Ectodermal cell (in vitro differentiated cells): ENCODE results near the gene SPATA17.

Experiments used
- H3K27ac ChIP-seq: 2 replicates; pipeline ENCODE4 v1.7.0; 2013; ENCODE audit warnings: mild to moderate bottlenecking, low read depth, low read length; ENCODE audit not compliant: insufficient read depth, poor library complexity, severe bottlenecking
- H3K27me3 ChIP-seq: 2 replicates; pipeline ENCODE4 v1.7.0; 2013; ENCODE audit warnings: mild to moderate bottlenecking, low read length; ENCODE audit not compliant: insufficient read depth, control insufficient read depth, poor library complexity, severe bottlenecking
- H3K36me3 ChIP-seq: one replicate; pipeline ENCODE4 v1.7.0; 2013; ENCODE audit warnings: low read length; ENCODE audit not compliant: control insufficient read depth, insufficient read depth
- H3K4me1 ChIP-seq: one replicate; pipeline ENCODE4 v1.7.0; 2013; ENCODE audit warnings: low read length; ENCODE audit not compliant: control insufficient read depth, insufficient read depth
- H3K4me3 ChIP-seq: 2 replicates; pipeline ENCODE4 v1.7.0; 2013; ENCODE audit warnings: low read depth, low read length, control low read depth; ENCODE audit not compliant: insufficient read depth
- H3K9me3 ChIP-seq: 2 replicates; pipeline ENCODE4 v1.7.0; 2013; ENCODE audit warnings: mild to moderate bottlenecking, low read length, moderate library complexity; ENCODE audit not compliant: control insufficient read depth
- WGBS, 2 experiments: methylation state at CpG; one replicate each; pipeline ENCODE4 v1.1.7; 2013; ENCODE audit warnings: missing lambda C conversion rate in 2 of 2; 5-methylcytosine and 5-hydroxymethylcytosine counted together

The SPATA17 gene

DNA sequence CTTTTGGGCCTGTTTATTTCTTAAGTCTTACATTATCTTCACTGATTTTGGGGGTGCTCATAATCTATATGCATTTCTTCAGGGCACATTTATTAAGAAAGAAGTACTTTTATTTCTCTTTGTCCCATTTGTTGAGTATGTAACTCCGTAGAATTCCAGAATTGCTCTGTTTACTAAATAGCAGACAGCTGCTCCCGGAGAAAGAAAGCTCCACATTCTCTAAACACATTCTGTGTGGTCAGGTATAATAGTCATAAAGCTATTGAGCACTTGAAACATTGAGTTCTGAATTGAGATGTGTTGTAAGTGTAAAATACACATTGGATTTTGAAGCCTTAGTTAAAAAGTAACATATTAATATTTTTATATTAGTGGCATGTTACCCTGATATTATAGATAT is 206.5 kb downstream of the SPATA17 start:
- Histone ChIP-seq H3K4me3 (no peak overlapping the region), H3K4me1 (no peaks in the 10 kb centered on the region), H3K36me3 (no peaks in the 10 kb centered on the region), H3K9me3 (no peaks in the 10 kb centered on the region), H3K27ac (no peak overlapping the region), H3K27me3 (no peaks in the 10 kb centered on the region)
- WGBS, 2 experiments = 93 to 100% methylated on average over 2 of the region's 2 CpGs

DNA sequence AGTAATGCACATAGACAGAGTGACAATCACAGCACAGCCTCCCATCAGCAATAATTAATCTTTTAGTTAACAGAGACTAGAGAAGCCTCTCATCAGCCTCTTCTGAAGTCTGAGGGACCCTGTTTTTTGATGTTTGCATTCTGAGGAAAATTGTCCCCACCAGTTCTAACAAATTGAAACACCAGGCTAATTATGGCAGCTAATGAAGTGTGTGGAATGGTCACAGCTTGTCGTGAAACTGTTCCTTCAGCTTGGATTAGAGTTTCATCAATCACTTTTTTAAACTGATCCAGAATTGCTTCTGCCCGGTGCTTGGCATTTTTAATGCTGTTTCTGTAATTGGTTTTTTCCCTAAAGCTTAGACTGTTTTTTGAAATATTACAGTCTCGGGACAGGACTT is 208.0 kb downstream of the SPATA17 start:
- H3K27ac ChIP-seq = no peak overlapping the region
- H3K9me3 ChIP-seq = no peaks in the 10 kb centered on the region
- no peak overlapping the region for H3K4me3 ChIP-seq
- no peaks in the 10 kb centered on the region for H3K4me1 ChIP-seq
- no peaks in the 10 kb centered on the region for H3K36me3 ChIP-seq
- WGBS, 2 experiments = 94 to 100% methylated on average over 2 of the region's 3 CpGs
- H3K27me3 ChIP-seq = no peaks in the 10 kb centered on the region

DNA sequence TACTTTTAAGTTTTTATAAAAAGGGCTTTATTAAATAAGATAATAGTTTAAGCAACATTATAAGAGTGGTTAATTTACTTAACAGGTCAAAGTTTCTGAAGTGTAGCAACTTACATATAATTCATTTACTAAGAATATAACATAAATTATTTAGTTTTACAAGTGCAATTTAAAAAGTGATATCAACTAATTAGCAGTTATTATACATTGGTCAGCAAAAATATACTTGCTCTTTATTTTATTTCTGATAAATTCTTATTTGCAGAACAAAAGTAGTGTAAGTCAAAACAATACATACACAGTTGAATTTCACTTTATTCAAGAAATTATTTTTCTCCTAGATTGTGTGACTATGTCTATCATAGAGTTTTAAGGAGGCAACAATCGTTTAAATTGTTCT is 215.6 kb downstream of the SPATA17 start:
- H3K36me3 ChIP-seq = no peaks in the 10 kb centered on the region
- H3K4me1 ChIP-seq = no peaks in the 10 kb centered on the region
- WGBS, 2 experiments = no CpG with 5 or more reads among the region's 1 CpG
- H3K27me3 ChIP-seq = no peaks in the 10 kb centered on the region
- H3K4me3 ChIP-seq = no peak overlapping the region
- H3K27ac ChIP-seq = no peak overlapping the region
- H3K9me3 ChIP-seq = no peaks in the 10 kb centered on the region

GRCh38 chr1:217847643-217848042 is 216.5 kb downstream of the SPATA17 start:
- Histone ChIP-seq H3K36me3 (no peaks in the 10 kb centered on the region), H3K9me3 (no peaks in the 10 kb centered on the region), H3K27me3 (no peaks in the 10 kb centered on the region), H3K4me1 (no peaks in the 10 kb centered on the region), H3K27ac (no peak overlapping the region), H3K4me3 (no peak overlapping the region)
- 85 to 90% methylated on average over 3 of the region's 3 CpGs for WGBS, 2 experiments

GRCh38 chr1:217856342-217857034 is 225.3 kb downstream of the SPATA17 start:
- Histone ChIP-seq H3K9me3 (no peaks in the 10 kb centered on the region), H3K27ac (no peak overlapping the region), H3K4me1 (no peaks in the 10 kb centered on the region), H3K27me3 (no peaks in the 10 kb centered on the region), H3K36me3 (no peaks in the 10 kb centered on the region), H3K4me3 (no peak overlapping the region)
- 93 to 98% methylated on average over 3 to 6 of the region's 6 CpGs for WGBS, 2 experiments

GRCh38 chr1:217857061-217857460 is 225.9 kb downstream of the SPATA17 start:
- Histone ChIP-seq H3K4me3 (no peak overlapping the region), H3K4me1 (no peaks in the 10 kb centered on the region), H3K36me3 (no peaks in the 10 kb centered on the region), H3K9me3 (no peaks in the 10 kb centered on the region), H3K27me3 (no peaks in the 10 kb centered on the region), H3K27ac (no peak overlapping the region)
- 94 to 97% methylated on average over 5 of the region's 5 CpGs for WGBS, 2 experiments

GRCh38 chr1:217861658-217862057 is 230.5 kb downstream of the SPATA17 start:
- no peaks in the 10 kb centered on the region for H3K9me3 ChIP-seq
- no peak overlapping the region for H3K27ac ChIP-seq
- H3K4me3 ChIP-seq = no peak overlapping the region
- no CpG with 5 or more reads among the region's 1 CpG for WGBS, 2 experiments
- no peaks in the 10 kb centered on the region for H3K36me3 ChIP-seq
- no peaks in the 10 kb centered on the region for H3K4me1 ChIP-seq
- no peaks in the 10 kb centered on the region for H3K27me3 ChIP-seq

DNA sequence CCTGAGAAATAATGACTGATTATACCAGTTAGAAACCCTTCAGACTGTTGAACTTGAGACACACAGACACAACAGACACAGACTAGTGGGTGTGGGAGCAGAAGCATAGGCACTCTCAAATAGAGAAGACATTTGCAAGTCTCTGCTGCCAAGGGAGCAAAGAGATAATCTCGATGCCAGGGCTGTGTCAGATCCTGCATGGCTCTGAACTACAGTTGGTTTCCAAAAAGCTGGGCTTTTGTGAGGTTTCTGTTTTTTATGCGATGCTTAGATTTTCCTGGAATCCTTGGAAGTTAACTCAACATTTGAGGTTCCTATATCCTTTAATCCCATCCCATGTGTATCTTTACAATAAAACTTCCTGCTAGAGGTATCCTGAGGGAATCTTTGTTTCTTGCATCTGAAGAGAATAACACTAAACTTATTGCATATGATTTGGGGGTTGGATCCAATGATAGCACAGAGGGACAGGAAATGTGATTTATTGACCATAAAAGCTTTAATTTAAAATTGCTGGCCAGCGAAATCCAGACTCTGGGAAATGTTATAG is 236.4 kb downstream of the SPATA17 start:
- Histone ChIP-seq H3K27ac (no peak overlapping the region), H3K4me3 (no peak overlapping the region), H3K4me1 (no peaks in the 10 kb centered on the region), H3K9me3 (no peaks in the 10 kb centered on the region), H3K27me3 (no peaks in the 10 kb centered on the region), H3K36me3 (no peaks in the 10 kb centered on the region)
- WGBS, 2 experiments = 91 to 95% methylated on average over 1 to 3 of the region's 3 CpGs

DNA sequence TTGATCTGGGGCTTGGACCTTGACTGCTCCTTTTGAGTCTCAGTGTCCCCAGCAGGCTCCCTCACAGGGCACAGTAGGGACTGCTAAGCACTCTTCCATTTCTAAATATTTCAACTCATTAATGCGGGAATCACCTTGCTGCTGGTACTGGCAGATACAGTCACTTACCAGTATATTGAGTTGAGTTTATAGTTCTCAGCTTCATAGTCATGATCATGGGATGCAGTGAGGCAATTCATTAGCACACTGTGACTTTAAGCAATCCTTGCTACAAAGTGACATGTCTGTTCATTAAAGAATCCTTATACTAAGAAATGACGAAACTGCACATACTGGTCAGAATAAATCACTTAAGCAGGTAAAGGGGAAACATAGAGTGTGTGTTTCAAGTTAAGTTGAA is 240.8 kb downstream of the SPATA17 start:
- no peak overlapping the region for H3K4me3 ChIP-seq
- no peaks in the 10 kb centered on the region for H3K4me1 ChIP-seq
- H3K27ac ChIP-seq = no peak overlapping the region
- no peaks in the 10 kb centered on the region for H3K27me3 ChIP-seq
- no peaks in the 10 kb centered on the region for H3K36me3 ChIP-seq
- no peaks in the 10 kb centered on the region for H3K9me3 ChIP-seq
- 94 to 97% methylated on average over 2 of the region's 2 CpGs for WGBS, 2 experiments

DNA sequence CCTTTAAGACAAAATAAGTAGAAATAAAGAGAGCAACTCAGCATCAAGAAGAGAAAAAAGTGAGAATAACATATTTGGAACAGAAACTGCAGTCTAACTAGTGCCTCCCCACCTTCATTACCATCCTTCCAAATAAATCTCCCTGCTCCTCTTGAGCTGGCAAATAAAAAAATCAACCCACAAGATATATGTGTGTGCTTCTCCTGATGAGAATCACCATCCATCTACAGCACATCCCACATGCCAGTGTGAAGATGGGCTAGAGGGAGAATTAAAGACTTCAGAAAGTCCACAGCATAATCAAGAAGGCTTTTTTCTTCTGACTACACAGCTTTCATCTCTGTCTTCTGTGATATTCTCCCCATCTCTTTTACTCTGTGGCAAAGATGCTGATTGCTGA is 244.1 kb downstream of the SPATA17 start:
- no peak overlapping the region for H3K4me3 ChIP-seq
- no peaks in the 10 kb centered on the region for H3K9me3 ChIP-seq
- no peaks in the 10 kb centered on the region for H3K36me3 ChIP-seq
- H3K27ac ChIP-seq = no peak overlapping the region
- no peaks in the 10 kb centered on the region for H3K27me3 ChIP-seq
- H3K4me1 ChIP-seq = no peaks in the 10 kb centered on the region
